T-cell (primary cell): ENCODE results near the gene PIGZ. TPM values are rescaled to one million over a fixed set of nuclear protein-coding genes. Genes with fewer than 3 reads are reported as not detected.

Source experiments
- ATAC-seq, 4 experiments: fragments of 200-7000 bp in 3 of 4; fragments of 150-1000 bp in 1 of 4; cut with Tn5 transposase; replicated peaks in 1 of 4; 1 replicate in 3 of 4; 2 replicates in 1 of 4; pipeline ENCODE4 v1.10.0; 2021; ENCODE audit warnings: moderate library complexity in 3 of 4, mild to moderate bottlenecking in 2 of 4, moderate number of reproducible peaks in 1 of 4
- CTCF ChIA-PET, 2 donors: fragments of 300-600 bp; sonication (Branson Sonifier 250); formaldehyde crosslinking; loops; one replicate each; lab custom pipeline; 2022; ENCODE audit warnings: antibody characterized with exemption in 2 of 2; lab: Charles Lee
- POLR2A ChIA-PET, 2 donors: fragments of 300-600 bp; sonication (Branson Sonifier 250); formaldehyde crosslinking; loops; one replicate each; lab custom pipeline; 2022; ENCODE audit warnings: antibody characterized with exemption in 2 of 2; lab: Charles Lee
- DNase-seq, 35 experiments: peaks; one replicate each; pipeline versions ENCODE4 v3.0.0 to v3.0.0-alpha.2; 2013 to 2023
- H3K27ac ChIP-seq: one replicate; pipeline ENCODE4 v1.5.1; 2013; ENCODE audit warnings: low read length
- H3K27me3 ChIP-seq, 2 experiments: replicated peaks in 1 of 2; 1 replicate in 1 of 2; 2 replicates in 1 of 2; pipeline versions ENCODE4 v1.6.1 to v1.7.0; 2013; ENCODE audit warnings: low read length in 1 of 2, mixed read lengths in 1 of 2; ENCODE audit not compliant: control insufficient read depth in 2 of 2, insufficient read depth in 2 of 2; ENCODE audit errors: extremely low read depth in 1 of 2
- H3K36me3 ChIP-seq, 2 donors: 1 replicate in 1 of 2; 2 replicates in 1 of 2; pipeline versions ENCODE4 v1.6.1 to v1.7.0; 2013; ENCODE audit warnings: low read length in 1 of 2; ENCODE audit not compliant: control insufficient read depth in 2 of 2, insufficient read depth in 1 of 2; ENCODE audit errors: extremely low read depth in 1 of 2
- H3K4me1 ChIP-seq, 2 experiments: 1 replicate in 1 of 2; 2 replicates in 1 of 2; pipeline versions ENCODE4 v1.6.1 to v1.7.0; 2013; ENCODE audit warnings: low read length in 2 of 2, mixed read lengths in 1 of 2; ENCODE audit not compliant: insufficient read depth in 2 of 2, control insufficient read depth in 1 of 2; ENCODE audit errors: extremely low read depth in 1 of 2
- H3K4me3 ChIP-seq, 2 donors: 1 replicate in 1 of 2; 2 replicates in 1 of 2; pipeline versions ENCODE4 v1.5.1 to v1.7.0; 2013; ENCODE audit warnings: mild to moderate bottlenecking in 2 of 2, low read length in 1 of 2, moderate library complexity in 1 of 2; ENCODE audit not compliant: control insufficient read depth in 1 of 2; ENCODE audit errors: extremely low read depth in 1 of 2
- H3K9me3 ChIP-seq: 2 replicates; pipeline ENCODE4 v1.7.0; 2013
- H3K27ac Mint-ChIP-seq, 2 donors: one replicate each; pipeline ENCODE4 v1.8.0; 2020 to 2021; ENCODE audit warnings: mild to moderate bottlenecking in 2 of 2, mixed read lengths in 2 of 2
- H3K27me3 Mint-ChIP-seq, 2 donors: one replicate each; pipeline ENCODE4 v1.8.0; 2021 to 2022; ENCODE audit warnings: mixed read lengths in 2 of 2
- H3K36me3 Mint-ChIP-seq: one replicate; pipeline ENCODE4 v1.8.0; 2021; ENCODE audit warnings: mixed read lengths
- H3K4me1 Mint-ChIP-seq, 3 donors: one replicate each; pipeline ENCODE4 v1.8.0; 2020 to 2022; ENCODE audit warnings: mixed read lengths in 3 of 3, mild to moderate bottlenecking in 1 of 3
- H3K4me3 Mint-ChIP-seq, 3 donors: one replicate each; pipeline ENCODE4 v1.8.0; 2020 to 2022; ENCODE audit warnings: mild to moderate bottlenecking in 3 of 3, mixed read lengths in 3 of 3, moderate library complexity in 3 of 3
- H3K9me3 Mint-ChIP-seq, 3 donors: one replicate each; pipeline ENCODE4 v1.8.0; 2020 to 2022; ENCODE audit warnings: mixed read lengths in 3 of 3
- WGBS: methylation state at CpG from one replicate; pipeline ENCODE4 v1.1.5; 2013; ENCODE audit warnings: missing lambda C conversion rate; ENCODE audit not compliant: insufficient coverage; 5-methylcytosine and 5-hydroxymethylcytosine counted together
- total RNA-seq, 35 experiments: library from RNA in 6 of 35; stranded (reverse) in 6 of 35; fragments of 120-200 nt in 1 of 35; gene quantifications; one replicate each; pipeline versions ENCODE4 v1.2.1 to v1.2.4 and lab custom pipeline; 2013 to 2026

PIGZ gene
- total RNA-seq, 5 donors from 2014 or later (not counting 1 experiment from before 2014, with no cell fraction given), result 0.28 to 1.3 (median 1.1) TPM

DNA sequence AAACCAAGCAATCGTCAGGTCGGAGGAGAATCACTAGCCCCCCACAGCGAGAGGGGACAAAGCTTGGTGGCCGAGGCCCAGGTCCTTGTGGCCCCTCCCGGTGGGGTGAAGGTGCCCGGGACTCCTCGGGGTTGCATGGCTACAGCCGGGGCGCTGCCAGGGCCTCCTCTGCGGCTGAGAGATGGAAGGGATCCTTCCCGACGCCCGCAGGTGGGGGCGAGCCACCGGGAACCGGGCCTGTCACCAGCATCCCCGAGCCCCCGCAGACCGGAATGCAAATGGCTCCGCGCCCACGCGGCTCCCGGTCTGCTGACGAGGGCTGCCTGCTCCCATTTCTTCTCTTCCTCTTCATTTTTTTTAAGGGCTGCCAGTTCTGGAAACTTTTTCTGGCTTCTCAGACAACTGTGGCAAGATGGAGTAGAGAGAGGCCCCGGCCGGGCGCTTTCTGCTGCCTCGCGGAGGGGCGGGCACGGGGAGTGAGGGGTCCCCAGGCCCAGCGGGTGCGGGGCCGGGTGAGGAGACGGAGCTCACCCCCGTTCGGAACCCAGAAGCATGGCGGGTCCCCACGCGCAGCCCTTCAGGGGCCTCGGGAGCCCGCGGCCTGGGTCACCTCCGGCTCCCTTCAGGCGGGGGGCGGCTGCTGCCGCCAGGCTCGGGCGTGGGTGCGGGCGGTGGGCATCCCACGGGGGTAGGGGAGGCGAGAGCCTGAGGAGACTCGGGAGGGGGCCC lies 33.5 kb upstream of the PIGZ start:
- Histone ChIP-seq H3K36me3 (no peaks in the 10 kb centered on the region), H3K27ac (no peak overlapping the region), H3K4me1 (peaks cover 0 to 12% of the 10 kb centered on the region in 2 experiments), H3K27me3 (no peaks in the 10 kb centered on the region), H3K4me3 (no peak overlapping the region), H3K9me3 (no peaks in the 10 kb centered on the region)
- POLR2A ChIA-PET, result no interaction called here
- peak overlapping the region; percentile 58 to 84 for H3K27ac Mint-ChIP-seq
- WGBS, result 53% methylated on average over 49 of the region's 55 CpGs
- H3K4me1 Mint-ChIP-seq, result peaks cover 11 to 13% (median 11%) of the 10 kb centered on the region in 3 donors
- ATAC-seq (peak in 1 of 4 experiments; percentile 2), DNase-seq (peak in 4 of 35 experiments; percentile 6 to 16 (median 8))
- H3K36me3 Mint-ChIP-seq, result no peaks in the 10 kb centered on the region
- H3K9me3 Mint-ChIP-seq, result no peaks in the 10 kb centered on the region
- no peaks in the 10 kb centered on the region for H3K27me3 Mint-ChIP-seq
- CTCF ChIA-PET, result interaction anchor here in 1 of 2 donors (0.5 to 0.7 kb wide), 2 partner anchors 199 to 264 kb away, joined by 3 read pairs; no protein-coding TSS in a partner anchor
- peak overlapping the region; percentile 74 to 83 (median 74) for H3K4me3 Mint-ChIP-seq

DNA sequence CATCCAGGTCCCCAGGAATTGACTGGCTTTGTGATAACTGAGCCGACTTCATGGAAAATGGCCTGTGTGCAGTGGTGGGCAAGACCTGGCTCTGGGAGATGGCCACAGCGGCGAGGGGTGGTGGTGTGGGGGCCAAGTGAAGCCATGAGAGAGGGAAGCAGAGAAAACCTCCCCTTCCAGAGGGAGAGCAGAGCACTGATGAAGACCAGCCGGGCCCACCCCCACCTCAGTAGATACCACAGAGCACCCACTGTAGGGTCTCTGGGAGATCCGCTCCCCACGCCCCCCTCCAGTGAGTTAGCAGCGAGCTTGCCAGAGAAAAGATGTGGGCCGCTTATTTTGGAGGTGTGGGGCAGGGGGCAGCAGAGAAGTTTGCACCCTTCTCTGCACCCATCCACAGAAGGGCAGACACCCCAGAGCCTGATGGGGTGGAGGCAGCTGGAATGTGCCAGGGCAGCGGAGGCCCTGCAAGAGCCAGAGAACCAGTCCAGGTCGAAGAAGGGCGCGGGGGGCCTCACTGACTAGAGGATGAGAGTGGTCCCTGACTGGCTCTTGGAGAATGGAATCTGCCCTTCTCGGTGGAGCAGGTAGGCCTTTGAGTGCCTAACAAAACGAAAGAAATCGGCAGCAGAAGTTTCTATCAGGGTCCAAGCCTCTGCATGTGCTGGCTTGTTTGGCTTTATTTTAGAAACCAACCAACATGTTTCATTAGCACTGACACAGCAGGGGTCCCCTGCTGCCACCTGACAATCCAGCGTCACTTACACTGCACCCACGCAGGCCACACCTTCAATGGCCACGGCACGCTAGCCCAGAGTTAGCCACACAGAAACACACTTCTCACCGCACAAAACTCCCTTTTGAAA lies 32.7 kb upstream of the PIGZ start:
- Mint-ChIP-seq H3K27me3 (no peaks in the 10 kb centered on the region), H3K9me3 (no peaks in the 10 kb centered on the region), H3K36me3 (no peaks in the 10 kb centered on the region), H3K27ac (peak overlapping the region; percentile 58 to 84), H3K4me1 (peaks cover 11 to 13% (median 11%) of the 10 kb centered on the region in 3 donors), H3K4me3 (peak overlapping the region; percentile 74 to 83 (median 74))
- Histone ChIP-seq H3K27ac (no peak overlapping the region), H3K27me3 (no peaks in the 10 kb centered on the region), H3K36me3 (no peaks in the 10 kb centered on the region), H3K4me1 (peaks cover 0 to 12% of the 10 kb centered on the region in 2 experiments), H3K9me3 (no peaks in the 10 kb centered on the region), H3K4me3 (no peak overlapping the region)
- CTCF ChIA-PET, result no interaction called here
- POLR2A ChIA-PET, result no interaction called here
- 97% methylated on average over 12 of the region's 20 CpGs for WGBS
- no peak for ATAC-seq
- no peak for DNase-seq

DNA sequence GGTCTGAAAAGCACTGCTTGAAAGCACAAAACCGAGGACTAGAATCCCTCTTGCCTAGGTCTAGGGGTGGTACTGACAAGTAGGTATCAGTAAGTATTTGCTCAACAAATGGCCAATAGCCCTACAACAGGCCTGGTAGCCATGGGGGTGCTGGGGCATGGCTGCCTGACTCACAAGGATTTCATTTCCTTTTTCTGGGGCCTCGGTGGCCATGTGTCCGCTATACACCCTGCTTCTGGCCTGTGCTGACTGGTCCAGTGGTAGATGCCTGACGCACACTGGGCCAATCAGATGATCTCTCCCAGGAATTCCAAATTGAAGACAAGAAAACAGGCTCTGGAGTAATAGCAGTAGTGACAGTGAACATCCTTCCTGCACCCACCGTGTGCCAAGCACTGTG lies 31.6 kb upstream of the PIGZ start:
- H3K27me3 Mint-ChIP-seq, result no peaks in the 10 kb centered on the region
- ChIA-PET POLR2A (no interaction called here), CTCF (no interaction called here)
- Histone ChIP-seq H3K27ac (no peak overlapping the region), H3K27me3 (no peaks in the 10 kb centered on the region), H3K36me3 (no peaks in the 10 kb centered on the region), H3K4me1 (peaks cover 0 to 12% of the 10 kb centered on the region in 2 experiments), H3K4me3 (no peak overlapping the region), H3K9me3 (no peaks in the 10 kb centered on the region)
- DNase-seq (no peak), ATAC-seq (no peak)
- no peak overlapping the region for H3K27ac Mint-ChIP-seq
- H3K4me3 Mint-ChIP-seq, result no peak overlapping the region
- WGBS, result 93% methylated on average over 3 of the region's 5 CpGs
- H3K9me3 Mint-ChIP-seq, result no peaks in the 10 kb centered on the region
- peaks cover 11 to 13% (median 11%) of the 10 kb centered on the region in 3 donors for H3K4me1 Mint-ChIP-seq
- H3K36me3 Mint-ChIP-seq, result no peaks in the 10 kb centered on the region

DNA sequence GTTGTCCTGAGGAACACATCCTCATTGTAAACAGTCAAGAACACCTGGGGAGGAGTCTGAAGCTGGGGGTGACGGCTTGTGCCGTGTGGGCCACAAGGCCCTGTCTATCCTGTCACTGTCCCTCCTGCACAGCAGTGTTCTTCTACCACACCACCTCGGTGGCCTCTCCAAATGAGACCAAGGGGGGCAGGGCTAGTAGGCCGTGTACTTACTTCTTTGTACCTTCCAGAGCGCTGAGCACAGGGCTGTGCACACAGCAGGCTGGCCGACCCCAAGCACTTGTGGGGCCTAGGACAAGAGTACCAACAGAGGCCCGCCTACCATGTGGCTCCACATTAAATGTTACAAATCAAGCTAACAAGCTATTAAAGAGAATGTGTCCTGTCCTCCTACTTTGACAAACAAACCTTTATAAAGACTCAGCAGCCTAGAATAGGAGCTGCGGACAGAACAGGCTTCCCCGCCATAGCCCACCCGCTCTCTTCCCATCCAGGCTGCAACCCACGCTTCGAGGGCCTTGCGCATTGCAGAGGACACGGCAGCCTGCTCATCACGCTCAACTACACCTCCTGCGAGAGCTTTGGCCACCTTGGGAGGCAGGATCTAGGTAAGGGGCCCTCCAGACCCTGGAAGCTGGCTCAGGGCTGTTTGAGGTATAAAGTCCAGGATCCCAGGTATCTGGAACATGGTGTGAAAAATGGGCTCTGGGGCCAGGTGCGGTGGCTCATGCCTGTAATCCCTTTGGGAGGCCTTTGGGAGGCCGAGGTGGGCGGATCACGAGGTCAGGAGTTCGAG lies 30.5 kb upstream of the PIGZ start:
- ChIA-PET CTCF (interaction anchor here in 1 of 2 donors (0.8 kb wide), 1 partner anchor 31 kb away, joined by 3 read pairs; the partner anchor contains the start of gene MELTF), POLR2A (no interaction called here)
- Histone ChIP-seq H3K4me3 (no peak overlapping the region), H3K36me3 (no peaks in the 10 kb centered on the region), H3K9me3 (no peaks in the 10 kb centered on the region), H3K4me1 (peaks cover 0 to 8% of the 10 kb centered on the region in 2 experiments), H3K27me3 (no peaks in the 10 kb centered on the region), H3K27ac (no peak overlapping the region)
- no peaks in the 10 kb centered on the region for H3K9me3 Mint-ChIP-seq
- WGBS, result 92% methylated on average over 16 of the region's 21 CpGs
- no peak overlapping the region for H3K27ac Mint-ChIP-seq
- H3K36me3 Mint-ChIP-seq, result no peaks in the 10 kb centered on the region
- no peak for ATAC-seq
- no peak for DNase-seq
- no peaks in the 10 kb centered on the region for H3K27me3 Mint-ChIP-seq
- H3K4me1 Mint-ChIP-seq, result peaks cover 8 to 10% (median 10%) of the 10 kb centered on the region in 3 donors
- no peak overlapping the region for H3K4me3 Mint-ChIP-seq

DNA sequence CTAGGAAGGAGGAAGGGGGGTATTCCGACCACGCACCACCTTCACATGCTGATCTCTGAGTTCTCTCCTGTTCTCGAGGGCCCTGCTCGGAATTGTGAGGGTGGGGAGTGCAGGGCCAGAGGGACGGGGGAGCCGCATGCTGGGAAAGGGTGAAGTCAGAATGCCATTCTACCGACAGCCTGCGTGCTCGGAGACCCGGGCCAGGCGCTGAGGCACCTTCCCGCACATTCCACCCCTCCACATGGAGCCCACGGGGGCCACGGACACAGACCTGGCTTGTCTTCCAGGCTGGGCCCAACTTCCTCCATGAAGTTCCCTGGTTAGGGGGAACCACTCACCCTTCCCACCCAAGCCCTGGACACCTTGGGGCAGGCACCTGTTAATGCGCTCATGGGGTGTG lies 28.7 kb upstream of the PIGZ start:
- DNase-seq (no peak), ATAC-seq (no peak)
- no peaks in the 10 kb centered on the region for H3K4me1 ChIP-seq
- H3K27me3 Mint-ChIP-seq, result no peaks in the 10 kb centered on the region
- H3K4me1 Mint-ChIP-seq, result peaks cover 3 to 5% (median 5%) of the 10 kb centered on the region in 3 donors
- 96% methylated on average over 5 of the region's 15 CpGs for WGBS
- no peak overlapping the region for H3K27ac ChIP-seq
- ChIA-PET POLR2A (no interaction called here), CTCF (no interaction called here)
- no peak overlapping the region for H3K4me3 ChIP-seq
- no peak overlapping the region for H3K27ac Mint-ChIP-seq
- no peaks in the 10 kb centered on the region for H3K9me3 Mint-ChIP-seq
- no peaks in the 10 kb centered on the region for H3K36me3 ChIP-seq
- no peak overlapping the region for H3K4me3 Mint-ChIP-seq
- H3K36me3 Mint-ChIP-seq, result no peaks in the 10 kb centered on the region
- H3K27me3 ChIP-seq, result no peaks in the 10 kb centered on the region
- no peaks in the 10 kb centered on the region for H3K9me3 ChIP-seq
